GM12891 (cell line): ENCODE measurements around the gene JADE1.

Experiments
- DNase-seq: peaks from one replicate; pipeline ENCODE4 v3.0.0; 2011; ENCODE audit warnings: low spot score; ENCODE audit not compliant: insufficient read length
- FAIRE-seq: peaks from 2 replicates; lab custom pipeline; 2011; peaks lifted over from hg19 to GRCh38; lab: Jason Lieb, UNC
- PAX5 ChIP-seq: IDR thresholded peaks from 2 replicates; pipeline ENCODE4 v1.6.1; 2011; ENCODE audit warnings: low read length, moderate library complexity, mild to moderate bottlenecking; ENCODE audit not compliant: insufficient read depth, severe bottlenecking
- POLR2A ChIP-seq: IDR thresholded peaks from 2 replicates; pipeline ENCODE4 v1.6.1; 2011; ENCODE audit warnings: low read depth, low read length, control low read depth
- POLR2AphosphoS5 ChIP-seq: IDR thresholded peaks from 2 replicates; pipeline ENCODE4 v1.6.1; 2011; ENCODE audit warnings: low read depth, low read length, control low read depth
- POU2F2 ChIP-seq: IDR thresholded peaks from 2 replicates; pipeline ENCODE4 v1.6.1; 2011; ENCODE audit warnings: low read depth, mild to moderate bottlenecking, control low read depth, low read length, moderate library complexity
- SPI1 ChIP-seq: IDR thresholded peaks from 2 replicates; pipeline ENCODE4 v1.6.1; 2011; ENCODE audit warnings: low read depth, low read length, control low read depth
- TAF1 ChIP-seq: IDR thresholded peaks from 2 replicates; pipeline ENCODE4 v1.6.1; 2011; ENCODE audit warnings: low read depth, low read length, control low read depth

Gene JADE1

GRCh38 chr4:128810331-128810870 lies 901 bp downstream of the JADE1 start:
- FAIRE-seq = no peak
- TF ChIP-seq POLR2AphosphoS5 (peak; percentile 76), POLR2A (no peak), TAF1 (peak; percentile 48; the same call in 1 of the 2 replicates), POU2F2 (peak; percentile 33; the same call in 1 of the 2 replicates), PAX5 (no peak)
- DNase-seq = no peak

- FAIRE-seq = peak; percentile 92
- peak; percentile 53 for DNase-seq
- TF ChIP-seq POU2F2 (peak; percentile 24; the same call in 1 of the 2 replicates), POLR2A (peak; percentile 77), TAF1 (peak; percentile 45; the same call in 1 of the 2 replicates), SPI1 (no peak), PAX5 (no peak), POLR2AphosphoS5 (0 out of 2 replicates have a peak, but pooled peaks have one; percentile 0)
Measured at GRCh38 chr4:128810871-128811570, 1.5 kb downstream of the JADE1 start.

- TF ChIP-seq PAX5 (no peak), POLR2AphosphoS5 (peak; percentile 66; the same call in 1 of the 2 replicates), POU2F2 (0 out of 2 replicates have a peak, but pooled peaks have one; percentile 39), SPI1 (no peak), POLR2A (peak; percentile 63; the same call in 1 of the 2 replicates)
- DNase-seq (peak; percentile 59), FAIRE-seq (peak; percentile 96)
Measured at GRCh38 chr4:128811571-128812441, 2.3 kb downstream of the JADE1 start.

GRCh38 chr4:128812442-128813235 lies 3.1 kb downstream of the JADE1 start:
- DNase-seq = peak; percentile 24
- FAIRE-seq = no peak
- TF ChIP-seq POLR2AphosphoS5 (no peak), POLR2A (0 out of 2 replicates have a peak, but pooled peaks have one; percentile 16), TAF1 (no peak), PAX5 (no peak)

GRCh38 chr4:128813965-128814364 lies 4.5 kb downstream of the JADE1 start:
- no peak for DNase-seq
- FAIRE-seq = no peak
- TF ChIP-seq SPI1 = no peak
- TF ChIP-seq POU2F2 = no peak
- TF ChIP-seq TAF1 = no peak
- TF ChIP-seq PAX5 = no peak
- TF ChIP-seq POLR2AphosphoS5 = no peak
- no peak for TF ChIP-seq POLR2A

GRCh38 chr4:128818442-128818841 lies 8.9 kb downstream of the JADE1 start:
- FAIRE-seq (no peak), DNase-seq (no peak)
- no peak for TF ChIP-seq POLR2A
- no peak for TF ChIP-seq SPI1
- TF ChIP-seq PAX5 = no peak
- no peak for TF ChIP-seq POLR2AphosphoS5
- TF ChIP-seq POU2F2 = no peak
- TF ChIP-seq TAF1 = no peak

GRCh38 chr4:128819082-128819742 lies 9.7 kb downstream of the JADE1 start:
- TF ChIP-seq TAF1 (no peak), POLR2AphosphoS5 (no peak), POU2F2 (no peak), POLR2A (no peak), PAX5 (no peak), SPI1 (no peak)
- FAIRE-seq (peak; percentile 68), DNase-seq (no peak)

- FAIRE-seq = no peak
- no peak for DNase-seq
- TF ChIP-seq PAX5 (no peak), POU2F2 (no peak)
Measured at GRCh38 chr4:128820671-128821070, 11.2 kb downstream of the JADE1 start.

- TF ChIP-seq POLR2AphosphoS5 = no peak
- TF ChIP-seq PAX5 = no peak
- no peak for TF ChIP-seq POU2F2
- TF ChIP-seq SPI1 = no peak
- no peak for TF ChIP-seq POLR2A
- TF ChIP-seq TAF1 = no peak
- no peak for FAIRE-seq
- no peak for DNase-seq
Measured at GRCh38 chr4:128821151-128821550, 11.7 kb downstream of the JADE1 start.
